ENCODE data around the gene ACVR1C.

DNA sequence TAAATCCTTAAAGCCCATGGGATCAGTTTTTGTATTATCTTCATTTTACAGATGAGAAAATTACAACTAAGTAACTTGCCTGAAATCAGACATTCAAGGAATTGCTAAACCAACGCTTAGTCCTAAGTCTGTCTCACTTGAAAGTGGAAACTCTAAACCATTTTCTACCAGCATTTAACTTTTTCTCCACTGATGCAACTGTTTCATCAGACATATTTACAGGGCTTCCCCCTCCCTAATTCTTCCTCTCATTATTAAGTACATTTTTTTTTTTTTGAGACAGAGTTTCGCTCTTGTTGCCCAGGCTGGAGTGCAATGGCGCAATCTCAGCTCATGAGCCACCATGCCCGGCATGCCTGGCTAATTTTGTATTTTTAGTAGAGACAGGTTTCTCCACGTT, 88.6 kb downstream of the ACVR1C start:
- TF ChIP-seq, protein P1, sequence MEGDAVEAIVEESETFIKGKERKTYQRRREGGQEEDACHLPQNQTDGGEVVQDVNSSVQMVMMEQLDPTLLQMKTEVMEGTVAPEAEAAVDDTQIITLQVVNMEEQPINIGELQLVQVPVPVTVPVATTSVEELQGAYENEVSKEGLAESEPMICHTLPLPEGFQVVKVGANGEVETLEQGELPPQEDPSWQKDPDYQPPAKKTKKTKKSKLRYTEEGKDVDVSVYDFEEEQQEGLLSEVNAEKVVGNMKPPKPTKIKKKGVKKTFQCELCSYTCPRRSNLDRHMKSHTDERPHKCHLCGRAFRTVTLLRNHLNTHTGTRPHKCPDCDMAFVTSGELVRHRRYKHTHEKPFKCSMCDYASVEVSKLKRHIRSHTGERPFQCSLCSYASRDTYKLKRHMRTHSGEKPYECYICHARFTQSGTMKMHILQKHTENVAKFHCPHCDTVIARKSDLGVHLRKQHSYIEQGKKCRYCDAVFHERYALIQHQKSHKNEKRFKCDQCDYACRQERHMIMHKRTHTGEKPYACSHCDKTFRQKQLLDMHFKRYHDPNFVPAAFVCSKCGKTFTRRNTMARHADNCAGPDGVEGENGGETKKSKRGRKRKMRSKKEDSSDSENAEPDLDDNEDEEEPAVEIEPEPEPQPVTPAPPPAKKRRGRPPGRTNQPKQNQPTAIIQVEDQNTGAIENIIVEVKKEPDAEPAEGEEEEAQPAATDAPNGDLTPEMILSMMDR (IDR thresholded peaks at IDR 0.05; ENCODE audit: insufficient read depth, low read depth, low read length), result no peak
- TF ChIP-seq EZH2 (IDR thresholded peaks at IDR 0.05; ENCODE audit: insufficient read depth, low read length), result no peak
